ENCODE measurements around the gene TAC3. TPM values are rescaled to one million over a fixed set of nuclear protein-coding genes. Genes with fewer than 3 reads are reported as not detected.

TAC3 gene
- total RNA-seq, 1 experiment from 2014 or later = not detected

- DNase-seq (ENCODE audit: extremely low read depth, low read depth) = no peak
Measured at GRCh38 chr12:57006809-57007475, 9.4 kb downstream of the TAC3 start.

DNA sequence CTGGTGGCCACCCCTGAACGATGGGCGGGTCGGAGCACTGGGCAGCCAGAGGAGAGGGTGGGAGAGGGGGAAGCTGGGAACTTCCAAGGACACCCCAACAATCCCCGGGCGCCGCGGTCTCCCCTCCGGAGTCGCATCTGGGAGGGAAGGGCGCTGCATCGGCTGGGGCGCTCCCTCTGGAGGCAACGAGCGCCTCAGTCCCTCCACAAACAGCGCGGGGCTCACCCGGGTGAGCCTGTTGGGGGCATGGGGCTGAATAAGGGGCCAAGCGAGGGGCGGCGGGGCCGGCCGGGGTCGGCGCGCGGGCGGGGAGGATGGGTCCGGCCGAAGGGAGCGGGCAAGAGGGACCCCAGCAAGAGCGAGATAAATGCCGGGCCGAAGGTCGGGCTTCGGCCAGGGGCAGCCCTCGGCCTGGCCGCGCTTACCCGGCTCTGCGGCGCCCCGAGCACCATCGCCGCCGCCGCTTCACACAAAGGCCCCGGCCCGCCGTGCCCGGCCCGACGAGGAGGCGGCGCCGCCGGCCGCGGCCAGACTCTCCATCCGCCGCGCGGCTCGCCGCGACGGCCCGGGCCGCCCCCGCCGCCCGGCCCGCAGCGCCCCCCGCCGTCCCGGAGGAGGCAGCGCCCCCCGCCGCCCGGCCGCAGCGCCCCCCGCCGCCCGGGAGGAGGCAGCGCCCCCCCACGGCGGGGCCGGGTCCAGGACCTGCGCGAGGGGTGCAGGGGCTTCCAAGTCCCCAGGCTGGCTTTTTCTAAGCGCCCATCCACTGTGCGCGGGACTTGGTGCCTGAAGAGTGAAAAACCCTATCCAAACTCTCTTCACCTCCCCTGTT, 10.1 kb downstream of the TAC3 start, which contains the start of gene ZBTB39:
ZBTB39 (minus strand) TSS at position 567 of the 829 bp plus-strand sequence. CDS start 1,629 bp downstream, outside the sequence.
- peak; percentile 49 for DNase-seq (ENCODE audit: extremely low read depth, low read depth)

DNA sequence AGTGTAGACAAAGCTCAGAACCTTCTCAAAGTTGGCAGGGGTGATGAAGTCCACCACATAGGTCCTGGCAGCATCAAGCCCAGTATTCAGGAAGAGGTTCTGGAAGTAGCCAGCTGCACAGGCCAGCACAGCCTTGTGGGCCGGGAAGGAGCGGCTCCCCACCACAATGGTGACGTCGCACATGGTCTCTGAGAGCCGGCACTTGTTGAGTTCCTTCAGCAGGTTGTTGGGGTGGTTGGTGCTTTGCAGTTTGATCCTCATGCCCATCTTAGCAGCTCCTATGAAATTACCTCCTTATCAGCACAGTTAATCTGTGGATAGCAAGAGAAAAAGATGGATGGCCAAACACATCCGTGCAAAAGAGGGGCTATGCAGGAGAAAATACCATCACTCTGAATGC, 11.7 kb downstream of the TAC3 start:
- no peak for DNase-seq (ENCODE audit: extremely low read depth, low read depth)

- no peak for DNase-seq (ENCODE audit: extremely low read depth, low read depth)
Measured at GRCh38 chr12:57003395-57003794, 12.9 kb downstream of the TAC3 start.

- peak; percentile 60 for DNase-seq (ENCODE audit: extremely low read depth, low read depth)
Measured at GRCh38 chr12:57001448-57001906, 14.9 kb downstream of the TAC3 start.

- DNase-seq (ENCODE audit: extremely low read depth, low read depth) = no peak
Measured at GRCh38 chr12:57000393-57000792, 15.9 kb downstream of the TAC3 start.

DNA sequence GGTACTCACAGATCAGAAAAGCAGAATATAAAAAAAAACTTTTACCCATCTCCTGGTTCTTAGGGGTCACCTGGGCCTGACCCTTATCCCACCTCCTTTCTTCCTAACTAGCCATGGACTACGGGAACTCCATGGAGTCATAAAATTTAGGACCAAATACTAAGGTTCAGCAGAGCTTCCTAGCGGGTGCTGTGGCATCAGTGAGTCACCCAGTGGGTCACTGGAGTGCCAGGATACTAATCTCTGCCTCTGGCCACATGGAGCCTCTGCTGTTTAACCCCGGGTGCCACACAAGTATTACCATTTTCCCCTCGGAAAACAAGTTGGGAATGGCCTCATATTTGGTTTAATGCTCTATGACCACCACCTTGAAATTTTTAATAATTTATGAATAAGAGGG, 16.9 kb downstream of the TAC3 start:
- no peak for DNase-seq (ENCODE audit: extremely low read depth, low read depth)

- no peak for DNase-seq (ENCODE audit: extremely low read depth, low read depth)
Measured at GRCh38 chr12:56998981-56999380, 17.3 kb downstream of the TAC3 start.

DNA sequence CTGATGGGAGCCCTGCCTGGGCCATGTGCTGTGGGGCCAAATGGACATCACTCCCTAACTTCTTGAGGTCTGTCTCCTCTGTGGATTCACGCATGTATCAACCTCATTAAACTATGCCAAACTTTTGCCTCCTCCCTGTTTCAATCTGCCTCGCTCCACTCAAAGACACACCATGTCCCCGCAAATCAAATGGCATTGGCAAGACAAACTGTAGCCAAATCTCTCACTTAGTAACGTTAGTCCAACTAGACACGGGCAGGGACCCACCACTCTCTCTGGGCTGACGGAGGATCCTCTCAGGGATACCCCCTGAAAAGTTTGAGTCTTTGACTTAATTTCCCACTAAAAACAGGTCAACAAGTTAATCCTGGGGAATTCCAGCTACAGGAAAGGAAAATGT, 18.0 kb downstream of the TAC3 start:
- DNase-seq (ENCODE audit: extremely low read depth, low read depth) = no peak

DNA sequence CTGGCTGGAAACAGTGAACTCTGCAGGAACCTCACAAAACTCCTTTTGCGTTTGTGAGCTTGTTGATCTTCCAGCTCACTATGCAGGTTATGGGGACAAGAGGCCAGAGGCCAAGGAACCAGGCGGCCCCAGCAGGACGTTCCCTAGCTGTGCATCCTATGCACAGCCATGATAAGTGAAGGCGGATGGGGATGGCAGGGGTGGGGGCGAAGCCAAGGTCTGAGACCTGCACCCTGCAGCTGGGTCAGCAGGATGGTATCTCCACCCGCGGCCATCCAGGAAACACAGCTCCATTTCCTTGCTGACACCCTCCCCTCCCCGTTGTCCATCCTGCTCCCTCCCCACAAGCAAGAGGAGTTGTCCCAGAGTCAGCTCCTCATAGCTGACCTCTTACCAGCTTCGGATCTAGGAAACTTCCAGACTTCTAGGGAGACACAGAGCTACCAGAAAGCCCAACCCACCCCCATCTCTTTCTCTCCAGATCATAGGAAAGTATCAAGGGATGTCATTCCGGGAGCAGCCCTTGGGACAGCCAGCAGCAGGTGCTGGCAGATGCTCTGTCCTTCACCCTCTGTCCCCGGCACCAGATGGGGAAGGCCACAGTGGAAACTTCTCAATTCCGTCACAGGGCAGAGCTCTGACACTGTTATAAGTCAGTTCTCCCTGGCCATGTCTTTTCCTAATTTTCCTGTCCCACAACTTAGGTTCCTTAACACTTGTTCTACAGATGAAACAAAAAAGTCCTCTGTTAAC, 19.4 kb downstream of the TAC3 start:
- no peak for DNase-seq (ENCODE audit: extremely low read depth, low read depth)

- no peak for DNase-seq (ENCODE audit: extremely low read depth, low read depth)
Measured at GRCh38 chr12:56995930-56996496, 20.3 kb downstream of the TAC3 start.

GRCh38 chr12:56995201-56995929, 21.0 kb downstream of the TAC3 start:
- DNase-seq (ENCODE audit: extremely low read depth, low read depth) = no peak

- no peak for DNase-seq (ENCODE audit: extremely low read depth, low read depth)
Measured at GRCh38 chr12:56994231-56994746, 22.0 kb downstream of the TAC3 start.

DNA sequence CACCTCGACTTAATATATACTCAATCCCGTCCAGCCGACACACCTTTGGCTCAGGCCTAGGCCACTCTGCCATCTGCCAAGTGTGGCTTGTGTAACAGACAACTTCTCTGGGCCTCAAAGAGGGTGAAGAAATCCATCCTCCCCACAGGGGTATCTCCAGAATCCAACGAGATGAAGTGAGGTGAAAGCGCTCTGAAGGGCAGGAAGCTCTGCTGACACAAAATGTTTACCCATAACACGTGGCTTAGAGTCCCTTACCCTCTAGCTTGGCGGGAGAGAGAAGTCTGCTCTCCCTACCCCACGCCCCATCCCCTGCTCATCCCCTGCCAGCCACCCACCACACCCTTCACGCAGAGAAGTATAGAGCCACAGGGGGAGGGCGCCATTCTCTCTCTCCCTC, 23.0 kb downstream of the TAC3 start:
- DNase-seq (ENCODE audit: extremely low read depth, low read depth) = no peak

GRCh38 chr12:56991319-56992246, 24.7 kb downstream of the TAC3 start:
- no peak for DNase-seq (ENCODE audit: extremely low read depth, low read depth)

- no peak for DNase-seq (ENCODE audit: extremely low read depth, low read depth)
Measured at GRCh38 chr12:56990648-56991318, 25.5 kb downstream of the TAC3 start.

GRCh38 chr12:56989861-56990610, 26.3 kb downstream of the TAC3 start:
- DNase-seq (ENCODE audit: extremely low read depth, low read depth) = no peak
